ENCODE data around the gene PCDHGB1.
"Not testable (repeated sequence)": the region's sequence is repeated elsewhere in the genome, so short reads cannot be mapped to it uniquely, and the experiment has no call there.

The PCDHGB1 gene

DNA sequence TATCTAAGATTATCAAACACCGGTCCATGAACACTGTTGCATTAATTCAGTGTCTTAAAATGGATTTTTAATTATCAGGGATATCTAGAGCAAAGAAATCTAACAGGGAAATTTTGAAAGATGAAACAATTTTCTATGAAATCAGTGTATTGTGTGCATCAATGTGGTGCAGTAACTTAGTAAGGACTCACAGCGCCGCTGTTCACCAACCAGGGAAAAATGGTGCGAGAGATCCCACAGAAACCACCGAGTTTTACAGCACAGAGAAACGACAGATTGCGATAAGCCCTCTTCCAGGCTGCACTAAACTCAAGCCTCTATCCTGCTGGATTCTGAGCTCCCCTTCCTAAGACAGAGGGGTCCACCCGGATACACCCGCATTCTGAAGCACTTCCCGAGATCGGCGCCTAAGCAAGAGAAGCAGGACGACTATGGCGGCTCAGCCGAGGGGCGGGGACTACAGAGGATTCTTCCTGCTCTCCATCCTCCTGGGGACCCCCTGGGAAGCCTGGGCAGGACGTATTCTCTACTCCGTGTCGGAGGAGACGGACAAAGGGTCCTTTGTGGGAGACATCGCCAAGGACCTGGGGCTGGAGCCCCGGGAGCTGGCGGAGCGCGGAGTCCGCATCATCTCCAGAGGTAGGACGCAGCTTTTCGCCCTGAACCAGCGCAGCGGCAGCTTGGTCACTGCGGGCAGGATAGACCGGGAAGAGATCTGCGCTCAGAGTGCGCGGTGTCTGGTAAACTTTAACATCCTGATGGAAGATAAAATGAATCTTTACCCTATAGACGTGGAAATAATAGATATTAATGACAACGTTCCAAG lies 32.8 kb downstream of the PCDHGB1 start, which contains the start of gene PCDHGA7:
TSS of gene PCDHGA7 (plus strand) at position 274 of the 826 bp plus-strand sequence. CDS start at position 432, 158 bp downstream.
- no peak for DNase-seq

DNA sequence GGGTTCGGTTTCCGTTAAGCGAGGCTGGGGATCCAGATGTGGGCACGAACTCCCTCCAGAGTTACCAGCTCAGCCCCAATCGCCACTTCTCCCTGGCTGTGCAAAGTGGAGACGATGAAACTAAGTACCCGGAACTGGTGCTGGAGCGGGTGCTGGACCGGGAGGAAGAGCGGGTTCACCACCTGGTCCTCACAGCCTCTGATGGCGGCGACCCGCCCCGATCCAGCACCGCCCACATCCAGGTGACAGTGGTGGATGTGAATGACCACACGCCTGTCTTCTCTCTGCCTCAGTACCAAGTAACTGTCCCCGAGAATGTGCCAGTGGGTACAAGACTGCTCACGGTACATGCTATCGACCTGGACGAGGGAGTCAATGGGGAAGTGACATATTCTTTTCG lies 33.4 kb downstream of the PCDHGB1 start:
- no peak for DNase-seq

- DNase-seq = no peak
These were observed 34.8 kb downstream of the PCDHGB1 start for GRCh38 chr5:141384471-141385267.

- not testable (repeated sequence) for DNase-seq
These were observed 37.8 kb downstream of the PCDHGB1 start, which contains the start of gene PCDHGB4 for GRCh38 chr5:141387557-141388311. PCDHGB4 (plus strand) TSS chr5:141387698; CDS start chr5:141387885, 187 bp downstream.

GRCh38 chr5:141388661-141389060 lies 38.8 kb downstream of the PCDHGB1 start:
- no peak for DNase-seq

DNA sequence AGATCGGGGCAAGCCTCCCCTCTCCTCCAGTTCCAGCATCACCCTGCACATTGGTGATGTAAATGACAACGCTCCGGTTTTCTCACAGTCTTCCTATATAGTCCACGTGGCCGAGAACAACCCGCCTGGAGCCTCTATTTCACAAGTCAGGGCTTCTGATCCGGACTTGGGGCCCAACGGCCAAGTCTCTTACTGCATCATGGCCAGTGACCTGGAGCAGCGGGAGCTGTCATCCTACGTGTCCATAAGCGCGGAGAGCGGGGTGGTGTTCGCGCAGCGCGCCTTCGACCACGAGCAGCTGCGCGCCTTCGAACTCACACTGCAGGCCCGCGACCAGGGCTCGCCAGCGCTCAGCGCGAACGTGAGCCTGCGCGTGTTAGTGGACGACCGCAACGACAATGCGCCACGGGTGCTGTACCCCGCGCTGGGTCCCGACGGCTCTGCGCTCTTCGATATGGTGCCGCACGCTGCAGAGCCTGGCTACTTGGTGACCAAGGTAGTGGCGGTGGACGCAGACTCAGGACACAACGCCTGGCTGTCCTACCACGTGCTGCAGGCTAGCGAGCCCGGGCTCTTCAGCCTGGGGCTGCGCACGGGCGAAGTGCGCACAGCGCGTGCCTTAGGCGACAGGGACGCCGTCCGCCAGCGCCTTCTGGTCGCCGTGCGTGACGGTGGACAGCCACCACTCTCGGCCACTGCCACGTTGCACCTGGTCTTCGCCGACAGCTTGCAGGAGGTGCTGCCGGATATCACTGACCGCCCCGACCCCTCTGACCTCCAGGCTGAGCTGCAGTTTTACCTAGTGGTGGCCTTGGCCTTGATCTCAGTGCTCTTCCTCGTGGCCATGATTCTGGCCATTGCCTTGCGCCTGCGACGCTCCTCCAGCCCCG lies 39.5 kb downstream of the PCDHGB1 start:
- no peak for DNase-seq

- no peak for DNase-seq
These were observed 42.7 kb downstream of the PCDHGB1 start, which contains the start of gene PCDHGA8 for GRCh38 chr5:141392429-141393198. PCDHGA8 (plus strand) TSS chr5:141392633; CDS start chr5:141392814, 181 bp downstream.

DNA sequence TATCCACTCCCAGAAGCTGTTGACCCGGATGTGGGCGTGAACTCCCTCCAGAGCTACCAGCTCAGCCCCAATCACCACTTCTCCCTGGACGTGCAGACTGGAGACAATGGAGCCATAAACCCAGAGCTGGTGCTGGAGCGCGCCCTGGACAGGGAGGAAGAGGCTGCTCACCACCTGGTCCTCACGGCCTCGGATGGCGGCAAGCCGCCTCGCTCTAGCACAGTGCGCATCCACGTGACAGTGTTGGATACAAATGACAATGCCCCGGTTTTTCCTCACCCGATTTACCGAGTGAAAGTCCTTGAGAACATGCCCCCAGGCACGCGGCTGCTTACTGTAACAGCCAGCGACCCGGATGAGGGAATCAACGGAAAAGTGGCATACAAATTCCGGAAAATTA lies 43.4 kb downstream of the PCDHGB1 start:
- no peak for DNase-seq

DNA sequence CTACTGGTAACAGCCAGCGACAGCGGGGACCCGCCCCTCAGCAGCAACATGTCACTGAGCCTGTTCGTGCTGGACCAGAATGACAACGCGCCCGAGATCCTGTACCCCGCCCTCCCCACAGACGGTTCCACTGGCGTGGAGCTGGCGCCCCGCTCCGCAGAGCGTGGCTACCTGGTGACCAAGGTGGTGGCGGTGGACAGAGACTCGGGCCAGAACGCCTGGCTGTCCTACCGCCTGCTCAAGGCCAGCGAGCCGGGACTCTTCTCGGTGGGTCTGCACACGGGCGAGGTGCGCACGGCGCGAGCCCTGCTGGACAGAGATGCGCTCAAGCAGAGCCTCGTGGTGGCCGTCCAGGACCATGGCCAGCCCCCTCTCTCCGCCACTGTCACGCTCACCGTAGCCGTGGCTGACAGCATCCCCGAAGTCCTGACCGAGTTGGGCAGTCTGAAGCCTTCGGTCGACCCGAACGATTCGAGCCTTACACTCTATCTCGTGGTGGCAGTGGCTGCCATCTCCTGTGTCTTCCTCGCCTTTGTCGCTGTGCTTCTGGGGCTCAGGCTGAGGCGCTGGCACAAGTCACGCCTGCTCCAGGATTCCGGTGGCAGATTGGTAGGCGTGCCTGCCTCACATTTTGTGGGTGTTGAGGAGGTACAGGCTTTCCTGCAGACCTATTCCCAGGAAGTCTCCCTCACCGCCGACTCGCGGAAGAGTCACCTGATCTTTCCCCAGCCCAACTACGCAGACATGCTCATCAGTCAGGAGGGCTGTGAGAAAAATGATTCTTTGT lies 44.7 kb downstream of the PCDHGB1 start:
- not testable (repeated sequence) for DNase-seq

GRCh38 chr5:141397756-141398551 lies 48.1 kb downstream of the PCDHGB1 start, which contains the start of gene PCDHGB5:
PCDHGB5 (plus strand) TSS chr5:141397947; CDS start chr5:141398128, 181 bp downstream.
- DNase-seq = not testable (repeated sequence)

- DNase-seq = no peak
These were observed 48.7 kb downstream of the PCDHGB1 start for GRCh38 chr5:141398608-141399007.

- no peak for DNase-seq
These were observed 49.8 kb downstream of the PCDHGB1 start for GRCh38 chr5:141399555-141400258.

All from hypothalamus (tissue), 51 donors.